Adrenal gland (tissue), 12 donors: ENCODE results near the gene CD48. TPM values are rescaled to one million over a fixed set of nuclear protein-coding genes. Genes with fewer than 3 reads are reported as not detected.

ENCODE experiments used
- DNase-seq, 7 donors: peaks; one replicate each; pipeline ENCODE4 v3.0.0-alpha.2; 2019 to 2020
- H3K27ac ChIP-seq, 5 donors: fragments of 200-600 bp; sonication (generic) in 4 of 5; 1 replicate in 3 of 5; 2 replicates in 2 of 5; pipeline versions ENCODE4 v1.5.1 to v1.8.0; 2016 to 2020; ENCODE audit warnings: mild to moderate bottlenecking in 1 of 5
- H3K27me3 ChIP-seq: fragments of 200-600 bp; 2 replicates; pipeline ENCODE4 v1.8.0; 2021
- H3K36me3 ChIP-seq, 2 donors: fragments of 200-600 bp; replicated peaks in 1 of 2; 1 replicate in 1 of 2; 2 replicates in 1 of 2; pipeline versions ENCODE4 v1.5.1 to v1.8.0; 2018 to 2022
- H3K4me1 ChIP-seq, 2 donors: fragments of 200-600 bp; replicated peaks in 1 of 2; 1 replicate in 1 of 2; 2 replicates in 1 of 2; pipeline versions ENCODE4 v1.5.1 to v1.8.0; 2018 to 2021
- H3K4me3 ChIP-seq, 4 donors: fragments of 200-600 bp; sonication (generic) in 3 of 4; one replicate each; pipeline ENCODE4 v1.5.1; 2016 to 2018
- H3K9me3 ChIP-seq, 3 donors: fragments of 200-600 bp; sonication (generic) in 1 of 3; replicated peaks in 1 of 3; 1 replicate in 2 of 3; 2 replicates in 1 of 3; pipeline versions ENCODE4 v1.5.1 to v1.8.0; 2016 to 2021
- CTCF ChIP-seq, 6 experiments: fragments of 450-650 bp in 4 of 6; fragments of 200-600 bp in 2 of 6; sonication (generic) in 1 of 6; IDR thresholded peaks; 1 replicate in 5 of 6; 2 replicates in 1 of 6; pipeline versions ENCODE4 v1.5.1 to v1.8.0; 2016 to 2021; ENCODE audit warnings: antibody characterized with exemption in 6 of 6, mild to moderate bottlenecking in 2 of 6, moderate library complexity in 1 of 6
- POLR2A ChIP-seq, 2 donors: fragments of 450-650 bp; IDR thresholded peaks; one replicate each; pipeline ENCODE4 v1.6.1; 2017; ENCODE audit warnings: antibody characterized with exemption in 2 of 2, mild to moderate bottlenecking in 2 of 2, moderate library complexity in 1 of 2
- WGBS, 4 donors: extraction: QIAGEN DNeasy Blood & Tissue Kit in 2 of 4; methylation state at CpG; one replicate each; pipeline versions ENCODE4 v1.1.5 to v1.1.7; 2013 to 2017; 5-methylcytosine and 5-hydroxymethylcytosine counted together
- intact Hi-C, 2 donors: fragments of 100-400 bp; cut with DNase I; formaldehyde crosslinking; loops; one replicate each; pipeline versions ENCODE4 v1.14.1 to v1.15.0; 2022 to 2023
- polyA plus RNA-seq, 3 donors: library from polyadenylated mRNA; stranded (reverse); fragments of 200-250 nt in 2 of 3; fragments of 350-450 nt in 1 of 3; fragmentation: Illumina TruSeq in 1 of 3; extraction: RNeasy Lipid Tissue Mini Kit (QIAGEN cat#74804) in 1 of 3; gene quantifications; one replicate each; pipeline ENCODE4 v1.2.3, GENCODE V29; 2013 to 2014
- total RNA-seq, 9 donors: library from RNA; depleted of rRNA in 4 of 9; stranded (reverse); fragments of >200 nt in 4 of 9; fragments of 120-200 nt in 1 of 9; fragmentation: NEBNext Ultra II Directional in 1 of 9; extraction: Animal tissue kit (Norgen Biotek cat#: 25700) in 1 of 9; gene quantifications; one replicate each; pipeline versions ENCODE4 v1.1.0 to v1.2.4, GENCODE V29; 2013 to 2023
- donor health status: healthy with polysubstance abuse.
- donor health status: Bipolar disorder and iron deficiency.
- donor health status: DM: yes; HTN: yes; CAD: no.
- donor health status: DM: no; HTN: no; CAD: no.
- donor health status: DM: no; HTN: no; CAD: no.
- donor health status: DM: yes; HTN: yes; CAD: no.

The CD48 gene
- total and polyA plus RNA-seq, 12 donors = 1.4 to 9.0 (median 3.9) TPM; not detected in 1

- TF ChIP-seq CTCF (IDR thresholded peaks at IDR 0.05) = no peak
- TF ChIP-seq POLR2A (IDR thresholded peaks at IDR 0.05) = no peak
- Histone ChIP-seq H3K27me3 (no peaks in the 10 kb centered on the region), H3K4me1 (no peaks in the 10 kb centered on the region), H3K4me3 (no peak overlapping the region), H3K27ac (no peak overlapping the region), H3K9me3 (no peaks in the 10 kb centered on the region), H3K36me3 (no peaks in the 10 kb centered on the region)
- WGBS, 4 donors = 51 to 69% (median 58%) methylated on average over 5 to 6 of the region's 6 CpGs
- no peak for DNase-seq
- intact Hi-C loops = loop anchor here in 1 of 2 donors (10.0 kb wide), 2 partner anchors 58 to 282 kb away; partner anchors contain the start of gene ITLN2
These were observed 38.6 kb downstream of the CD48 start for GRCh38 chr1:160672789-160673695.

DNA sequence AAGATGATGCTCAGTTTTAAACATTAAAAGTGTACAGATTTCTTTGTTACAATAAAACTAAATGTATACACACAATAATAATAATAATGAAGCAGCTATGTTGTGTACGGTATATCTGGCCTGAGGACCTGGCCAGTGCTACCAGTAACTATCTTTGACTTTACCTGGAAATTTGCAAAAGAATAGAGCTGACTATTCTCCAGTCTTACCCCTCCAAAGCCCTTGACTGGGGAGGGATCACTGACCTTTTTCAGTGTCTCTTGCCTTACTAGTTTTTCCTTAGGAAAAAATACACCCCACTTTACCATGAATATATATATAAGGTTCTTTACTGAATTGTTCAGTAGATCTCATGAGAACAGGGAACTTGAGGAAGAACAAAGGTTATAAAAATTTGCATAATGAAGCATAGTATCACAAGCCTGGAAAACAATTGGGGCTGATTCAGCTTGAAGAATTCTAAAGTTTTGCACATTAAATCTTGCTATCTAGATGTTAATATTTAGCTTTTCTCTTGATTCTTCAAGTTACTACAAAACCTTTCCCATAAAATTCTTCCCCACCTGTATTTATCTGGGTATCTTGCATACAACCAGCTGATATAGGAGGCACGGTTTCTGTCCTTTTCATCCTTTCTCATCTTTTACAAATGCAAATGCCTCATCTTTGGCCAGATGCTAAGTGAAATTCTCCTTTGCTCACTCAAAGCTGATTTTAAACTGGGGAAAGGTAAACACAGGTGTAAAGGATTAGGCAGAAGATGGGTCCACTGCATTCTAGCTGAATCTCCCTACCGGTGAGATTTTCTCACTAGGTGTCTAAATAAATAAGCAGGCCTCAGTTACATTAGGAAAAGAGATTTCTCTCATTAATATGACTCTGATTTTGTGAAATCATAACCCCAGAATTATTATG is 39.8 kb downstream of the CD48 start:
- TF ChIP-seq CTCF (IDR thresholded peaks at IDR 0.05) (no peak), POLR2A (IDR thresholded peaks at IDR 0.05) (no peak)
- intact Hi-C loops = loop anchor here in 1 of 2 donors (10.0 kb wide), 2 partner anchors 57 to 283 kb away; partner anchors contain the start of gene ITLN2
- no peak overlapping the region for H3K27ac ChIP-seq
- H3K36me3 ChIP-seq = no peaks in the 10 kb centered on the region
- H3K4me1 ChIP-seq = no peaks in the 10 kb centered on the region
- H3K9me3 ChIP-seq = no peaks in the 10 kb centered on the region
- H3K27me3 ChIP-seq = no peaks in the 10 kb centered on the region
- no peak for DNase-seq
- no peak overlapping the region for H3K4me3 ChIP-seq
- 46 to 59% (median 53%) methylated on average over 3 of the region's 3 CpGs for WGBS, 4 donors

DNA sequence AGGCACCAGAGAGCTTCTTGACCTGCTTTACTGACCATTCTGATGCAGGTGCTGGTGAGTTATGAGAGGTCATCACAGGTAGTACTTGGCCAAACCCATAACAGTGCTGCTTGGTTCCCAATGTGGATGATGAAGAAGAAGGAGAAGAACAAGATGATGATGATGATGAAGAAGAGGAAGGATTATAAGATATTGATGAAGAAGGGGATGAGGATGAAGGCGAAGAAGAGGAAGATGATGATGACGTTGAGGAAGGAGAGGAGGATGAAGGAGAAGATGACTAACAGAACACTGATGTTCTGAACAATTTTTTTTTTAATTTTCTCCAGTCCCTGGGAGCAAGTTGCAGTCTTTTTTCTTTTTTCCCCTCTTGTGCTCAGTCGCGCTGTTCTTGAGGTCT is 40.9 kb downstream of the CD48 start:
- DNase-seq = no peak
- H3K4me3 ChIP-seq = no peak overlapping the region
- peaks cover 0 to 7% of the 10 kb centered on the region in 2 donors for H3K4me1 ChIP-seq
- intact Hi-C loops = loop anchor here in 1 of 2 donors (10.0 kb wide), 2 partner anchors 56 to 284 kb away; partner anchors contain the start of gene ITLN2
- no peaks in the 10 kb centered on the region for H3K36me3 ChIP-seq
- H3K27ac ChIP-seq = no peak overlapping the region
- WGBS, 4 donors = 73 to 84% (median 74%) methylated on average over 4 of the region's 4 CpGs
- no peaks in the 10 kb centered on the region for H3K9me3 ChIP-seq
- H3K27me3 ChIP-seq = no peaks in the 10 kb centered on the region
- no peak for TF ChIP-seq POLR2A (IDR thresholded peaks at IDR 0.05)
- TF ChIP-seq CTCF (IDR thresholded peaks at IDR 0.05) = no peak

DNA sequence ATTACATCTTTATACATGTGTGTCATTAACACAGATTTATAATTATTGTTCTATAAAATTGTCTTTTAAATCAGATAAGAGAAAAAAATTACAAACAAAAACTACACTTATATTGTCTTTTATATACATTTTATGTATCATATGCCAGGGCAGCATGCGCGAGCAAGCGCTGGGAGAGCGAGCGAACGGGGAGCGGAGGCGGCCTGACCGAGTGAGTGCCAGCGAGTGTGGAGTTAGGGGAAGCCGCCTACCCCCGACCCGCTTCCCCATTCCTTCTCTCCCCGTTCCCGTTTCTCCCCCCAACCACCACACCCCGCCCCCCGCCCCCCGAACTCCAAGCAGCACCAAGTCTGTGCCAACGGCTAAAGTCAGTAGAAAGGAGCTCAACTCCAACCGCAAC is 41.8 kb downstream of the CD48 start:
- intact Hi-C loops = loop anchor here in 1 of 2 donors (10.0 kb wide), 2 partner anchors 55 to 285 kb away; partner anchors contain the start of gene ITLN2
- peaks cover 0 to 7% of the 10 kb centered on the region in 2 donors for H3K4me1 ChIP-seq
- no peak overlapping the region for H3K4me3 ChIP-seq
- WGBS, 4 donors = 92 to 95% (median 94%) methylated on average over 20 of the region's 20 CpGs
- no peak overlapping the region for H3K27ac ChIP-seq
- TF ChIP-seq POLR2A (IDR thresholded peaks at IDR 0.05) (no peak), CTCF (IDR thresholded peaks at IDR 0.05) (no peak)
- no peaks in the 10 kb centered on the region for H3K27me3 ChIP-seq
- no peaks in the 10 kb centered on the region for H3K9me3 ChIP-seq
- H3K36me3 ChIP-seq = no peaks in the 10 kb centered on the region
- no peak for DNase-seq
